KOPT-K1 (cell line): Measurements from ENCODE around the gene CACNA2D4.

Experiments
- H3K27ac ChIP-seq: fragments of 200-600 bp; sonication (generic); 2 replicates; pipeline ENCODE4 v1.5.1; 2016; ENCODE audit warnings: antibody characterized with exemption, mild to moderate bottlenecking, low read depth, low read length; ENCODE audit not compliant: poor library complexity, severe bottlenecking
- H3K36me3 ChIP-seq: fragments of 200-600 bp; sonication (generic); 2 replicates; pipeline ENCODE4 v1.5.1; 2017; ENCODE audit warnings: antibody characterized with exemption, mild to moderate bottlenecking, low read length, moderate library complexity; ENCODE audit not compliant: insufficient read depth
- H3K9me3 ChIP-seq: fragments of 200-600 bp; sonication (generic); 2 replicates; pipeline ENCODE4 v1.5.1; 2017; ENCODE audit warnings: antibody characterized with exemption, low read length, mild to moderate bottlenecking; ENCODE audit not compliant: insufficient read depth, poor library complexity, severe bottlenecking

Gene CACNA2D4

GRCh38 chr12:1792406-1792805, 126.0 kb downstream of the CACNA2D4 start:
- peaks cover 13% of the 10 kb centered on the region for H3K36me3 ChIP-seq
- H3K9me3 ChIP-seq: no peaks in the 10 kb centered on the region
- no peak overlapping the region for H3K27ac ChIP-seq

- H3K36me3 ChIP-seq: peaks cover 24% of the 10 kb centered on the region
- H3K9me3 ChIP-seq: no peaks in the 10 kb centered on the region
- H3K27ac ChIP-seq: peak overlapping the region; percentile 38
Measured at GRCh38 chr12:1791104-1791841, 127.2 kb downstream of the CACNA2D4 start.

GRCh38 chr12:1790444-1790843, 128.0 kb downstream of the CACNA2D4 start:
- peaks cover 33% of the 10 kb centered on the region for H3K36me3 ChIP-seq
- no peaks in the 10 kb centered on the region for H3K9me3 ChIP-seq
- no peak overlapping the region for H3K27ac ChIP-seq

- H3K27ac ChIP-seq: no peak overlapping the region
- peaks cover 58% of the 10 kb centered on the region for H3K36me3 ChIP-seq
Measured at GRCh38 chr12:1787714-1788113, 130.7 kb downstream of the CACNA2D4 start.

GRCh38 chr12:1782215-1782614, 136.2 kb downstream of the CACNA2D4 start:
- Histone ChIP-seq H3K27ac (no peak overlapping the region), H3K36me3 (peaks cover 96% of the 10 kb centered on the region)

More at GRCh38 chr12:1787714-1788113, 130.7 kb downstream of the CACNA2D4 start:
- H3K9me3 ChIP-seq: no peaks in the 10 kb centered on the region

GRCh38 chr12:1781772-1782171, 136.7 kb downstream of the CACNA2D4 start:
- H3K36me3 ChIP-seq: peaks cover 93% of the 10 kb centered on the region
- H3K27ac ChIP-seq: no peak overlapping the region
- H3K9me3 ChIP-seq: no peaks in the 10 kb centered on the region

More at GRCh38 chr12:1782215-1782614, 136.2 kb downstream of the CACNA2D4 start:
- no peaks in the 10 kb centered on the region for H3K9me3 ChIP-seq

DNA sequence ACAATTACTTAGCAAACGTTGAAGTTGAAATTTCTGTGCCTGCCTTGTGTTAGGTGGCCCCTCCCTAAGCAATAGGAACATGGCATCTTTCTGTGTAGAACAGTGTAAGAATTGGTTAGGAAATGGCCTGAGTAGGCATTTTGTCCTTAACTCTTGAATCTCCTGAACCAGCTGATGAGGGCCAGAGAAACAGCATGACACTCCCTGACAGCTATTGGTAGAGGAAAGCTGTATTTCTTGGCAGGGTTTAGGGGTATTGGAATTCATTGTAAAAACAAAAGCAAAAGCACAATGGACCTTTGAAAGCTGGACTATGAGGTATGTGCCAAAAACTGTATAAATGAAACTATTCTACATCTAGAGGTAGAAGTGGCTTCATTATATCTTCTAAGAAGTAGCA, 138.7 kb downstream of the CACNA2D4 start:
- Histone ChIP-seq H3K9me3 (no peaks in the 10 kb centered on the region), H3K36me3 (peaks cover 87% of the 10 kb centered on the region), H3K27ac (no peak overlapping the region)

GRCh38 chr12:1778911-1779310, 139.5 kb downstream of the CACNA2D4 start:
- H3K36me3 ChIP-seq: peaks cover 84% of the 10 kb centered on the region
- no peaks in the 10 kb centered on the region for H3K9me3 ChIP-seq
- H3K27ac ChIP-seq: no peak overlapping the region

DNA sequence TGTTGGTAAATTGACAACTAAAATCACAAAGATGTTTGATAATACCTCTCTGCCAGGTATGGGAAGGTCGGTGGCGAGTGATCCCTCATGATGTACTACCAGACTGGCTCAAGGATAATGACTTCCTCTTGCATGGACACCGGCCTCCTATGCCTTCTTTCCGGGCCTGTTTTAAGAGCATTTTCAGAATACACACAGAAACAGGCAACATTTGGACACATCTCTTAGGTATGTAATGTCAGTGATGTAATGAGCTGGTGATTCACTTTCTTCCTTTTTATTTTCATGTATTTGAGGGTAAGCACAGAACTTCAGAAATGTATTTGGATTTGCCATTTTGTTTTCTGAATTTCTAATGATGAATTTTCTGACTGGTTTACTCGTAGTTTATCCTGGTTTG, 140.7 kb downstream of the CACNA2D4 start:
- H3K27ac ChIP-seq: no peak overlapping the region
- H3K9me3 ChIP-seq: no peaks in the 10 kb centered on the region
- H3K36me3 ChIP-seq: peaks cover 85% of the 10 kb centered on the region

GRCh38 chr12:1776170-1776921, 142.1 kb downstream of the CACNA2D4 start:
- H3K36me3 ChIP-seq: peaks cover 81% of the 10 kb centered on the region
- no peaks in the 10 kb centered on the region for H3K9me3 ChIP-seq
- H3K27ac ChIP-seq: no peak overlapping the region

- no peaks in the 10 kb centered on the region for H3K9me3 ChIP-seq
- no peak overlapping the region for H3K27ac ChIP-seq
- peaks cover 79% of the 10 kb centered on the region for H3K36me3 ChIP-seq
Measured at GRCh38 chr12:1773937-1774655, 144.4 kb downstream of the CACNA2D4 start.

DNA sequence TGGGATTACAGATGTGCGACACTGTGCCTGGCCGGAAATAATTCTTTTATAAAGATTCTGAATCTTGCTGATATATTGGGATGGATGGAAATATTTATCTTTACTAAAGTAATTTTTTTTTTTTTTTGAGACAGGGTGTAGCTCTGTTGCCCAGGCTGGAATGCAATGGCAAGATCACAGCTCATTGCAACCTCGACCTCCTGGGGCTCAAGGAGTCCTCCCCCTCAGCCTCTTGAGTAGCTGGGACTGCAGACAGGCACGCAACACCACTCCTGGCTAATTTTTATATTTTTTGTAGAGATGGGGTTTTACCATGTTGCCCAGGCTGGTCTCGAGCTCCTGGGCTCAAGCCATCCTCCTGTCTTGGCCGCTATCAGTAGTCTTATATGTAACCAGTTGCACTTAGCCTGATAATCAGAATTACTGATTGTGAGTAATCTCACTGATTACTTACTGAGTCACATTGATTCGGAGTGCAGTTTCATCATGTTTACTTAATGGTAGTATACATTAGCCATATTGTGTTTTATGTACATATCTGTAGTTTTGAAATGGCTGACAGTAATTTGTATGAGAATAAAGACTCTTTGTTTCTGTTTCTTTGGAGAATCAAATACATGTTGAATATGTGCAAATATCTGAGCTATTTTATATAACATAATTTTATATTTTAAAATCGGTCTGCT, 148.5 kb downstream of the CACNA2D4 start:
- Histone ChIP-seq H3K27ac (no peak overlapping the region), H3K36me3 (peaks cover 54% of the 10 kb centered on the region), H3K9me3 (no peaks in the 10 kb centered on the region)

GRCh38 chr12:1768615-1769014, 149.8 kb downstream of the CACNA2D4 start:
- H3K27ac ChIP-seq: no peak overlapping the region
- H3K9me3 ChIP-seq: no peaks in the 10 kb centered on the region
- H3K36me3 ChIP-seq: peaks cover 46% of the 10 kb centered on the region

DNA sequence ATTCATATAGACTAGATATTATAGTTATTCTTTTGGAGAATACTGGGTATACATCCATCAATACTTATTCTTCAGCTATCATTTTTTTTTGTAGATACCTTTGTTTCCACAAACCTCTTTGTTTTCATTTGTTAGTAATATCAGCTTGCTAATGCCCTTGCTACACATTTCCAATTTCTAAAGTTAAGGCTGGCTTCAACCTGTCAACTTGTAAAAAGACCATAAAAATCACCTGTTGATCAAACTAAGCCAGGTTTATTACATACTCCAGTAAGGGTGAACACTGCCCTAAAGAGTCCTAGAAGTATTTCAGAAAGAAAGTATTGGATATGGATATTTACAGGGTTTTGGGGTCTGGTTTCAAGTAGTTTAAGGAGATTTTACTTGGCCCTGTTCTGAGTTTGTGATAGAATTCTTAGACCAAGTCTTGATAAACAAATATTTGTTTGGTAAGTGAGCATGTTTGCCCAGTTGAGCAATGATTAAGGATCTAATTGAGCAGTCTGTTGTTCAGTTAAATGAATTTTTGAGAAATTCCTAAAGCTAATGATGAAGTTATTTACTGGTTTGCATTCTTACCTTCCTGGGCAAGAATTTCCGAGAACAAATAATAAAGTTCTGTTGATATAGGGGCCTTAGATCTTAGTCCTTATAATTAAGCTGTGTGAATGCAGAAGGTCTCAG, 150.9 kb downstream of the CACNA2D4 start:
- Histone ChIP-seq H3K9me3 (no peaks in the 10 kb centered on the region), H3K36me3 (peaks cover 40% of the 10 kb centered on the region), H3K27ac (no peak overlapping the region)
